Smooth muscle cell (in vitro differentiated cells): ENCODE measurements around the gene RGMA. TPM values are rescaled to one million over a fixed set of nuclear protein-coding genes. Genes with fewer than 3 reads are reported as not detected.

Experiments
- DNase-seq: peaks from one replicate; lab custom pipeline; 2025; ENCODE audit not compliant: unreplicated experiment; lab: John Stamatoyannopoulos, UW
- H2AFZ ChIP-seq: fragments of 200-600 bp; sonication (generic); 2 replicates; pipeline ENCODE4 v1.6.0; 2016; ENCODE audit warnings: antibody characterized with exemption, low read depth, mild to moderate bottlenecking
- H3F3A ChIP-seq: fragments of 200-600 bp; sonication (generic); 2 replicates; pipeline ENCODE4 v1.6.0; 2017; ENCODE audit warnings: antibody characterized with exemption, low read depth
- H3K27ac ChIP-seq: fragments of 200-600 bp; sonication (generic); 2 replicates; pipeline ENCODE4 v1.5.1; 2016; ENCODE audit warnings: low read depth, mild to moderate bottlenecking
- H3K27me3 ChIP-seq: fragments of 200-600 bp; sonication (generic); 2 replicates; pipeline ENCODE4 v1.6.1; 2016; ENCODE audit warnings: low read depth, mild to moderate bottlenecking
- H3K36me3 ChIP-seq: fragments of 200-600 bp; sonication (generic); 2 replicates; pipeline ENCODE4 v1.5.1; 2016; ENCODE audit warnings: low read depth
- H3K4me1 ChIP-seq: fragments of 200-600 bp; sonication (generic); 2 replicates; pipeline ENCODE4 v1.5.1; 2016; ENCODE audit warnings: low read depth
- H3K4me2 ChIP-seq: fragments of 200-600 bp; sonication (generic); 2 replicates; pipeline ENCODE4 v1.6.0; 2016; ENCODE audit warnings: mild to moderate bottlenecking
- H3K4me3 ChIP-seq: fragments of 200-600 bp; sonication (generic); 2 replicates; pipeline ENCODE4 v1.5.1; 2016; ENCODE audit warnings: mild to moderate bottlenecking
- H3K79me2 ChIP-seq: fragments of 200-600 bp; sonication (generic); 2 replicates; pipeline ENCODE4 v1.6.0; 2016; ENCODE audit warnings: low read depth, mild to moderate bottlenecking
- H3K9ac ChIP-seq: fragments of 200-600 bp; sonication (generic); 2 replicates; pipeline ENCODE4 v1.6.0; 2016; ENCODE audit warnings: low read depth
- H3K9me3 ChIP-seq: fragments of 200-600 bp; sonication (generic); replicated peaks from 2 replicates; pipeline ENCODE4 v1.5.1; 2016; ENCODE audit warnings: low read depth
- H4K20me1 ChIP-seq: fragments of 200-600 bp; sonication (generic); 2 replicates; pipeline ENCODE4 v1.6.0; 2016; ENCODE audit warnings: low read depth
- WGBS: methylation state at CpG from one replicate; pipeline ENCODE4 v1.1.7; 2016; ENCODE audit warnings: low lambda C conversion rate; 5-methylcytosine and 5-hydroxymethylcytosine counted together
- polyA plus RNA-seq: library from polyadenylated mRNA; unstranded; fragments of >200 nt; fragmentation: Nextera tagmentation; extraction: Ambion mirVana; gene quantifications from 2 replicates; pipeline ENCODE4 v1.2.1, GENCODE V29; 2016
- total RNA-seq: library from RNA; depleted of rRNA; stranded (reverse); fragments of >200 nt; gene quantifications from 2 replicates; pipeline ENCODE4 v1.2.3, GENCODE V29; 2014
- TF ChIP-seq, protein P1 (sequence below): fragments of 200-600 bp; sonication (generic); IDR thresholded peaks from 2 replicates; pipeline ENCODE4 v1.5.1; 2017; ENCODE audit warnings: borderline replicate concordance, mild to moderate bottlenecking, antibody characterized with exemption; ENCODE audit not compliant: insufficient read depth, poor library complexity, severe bottlenecking

RGMA gene
- total and polyA plus RNA-seq, 2 experiments from 2014 or later: 0.04 to 0.35 TPM

DNA sequence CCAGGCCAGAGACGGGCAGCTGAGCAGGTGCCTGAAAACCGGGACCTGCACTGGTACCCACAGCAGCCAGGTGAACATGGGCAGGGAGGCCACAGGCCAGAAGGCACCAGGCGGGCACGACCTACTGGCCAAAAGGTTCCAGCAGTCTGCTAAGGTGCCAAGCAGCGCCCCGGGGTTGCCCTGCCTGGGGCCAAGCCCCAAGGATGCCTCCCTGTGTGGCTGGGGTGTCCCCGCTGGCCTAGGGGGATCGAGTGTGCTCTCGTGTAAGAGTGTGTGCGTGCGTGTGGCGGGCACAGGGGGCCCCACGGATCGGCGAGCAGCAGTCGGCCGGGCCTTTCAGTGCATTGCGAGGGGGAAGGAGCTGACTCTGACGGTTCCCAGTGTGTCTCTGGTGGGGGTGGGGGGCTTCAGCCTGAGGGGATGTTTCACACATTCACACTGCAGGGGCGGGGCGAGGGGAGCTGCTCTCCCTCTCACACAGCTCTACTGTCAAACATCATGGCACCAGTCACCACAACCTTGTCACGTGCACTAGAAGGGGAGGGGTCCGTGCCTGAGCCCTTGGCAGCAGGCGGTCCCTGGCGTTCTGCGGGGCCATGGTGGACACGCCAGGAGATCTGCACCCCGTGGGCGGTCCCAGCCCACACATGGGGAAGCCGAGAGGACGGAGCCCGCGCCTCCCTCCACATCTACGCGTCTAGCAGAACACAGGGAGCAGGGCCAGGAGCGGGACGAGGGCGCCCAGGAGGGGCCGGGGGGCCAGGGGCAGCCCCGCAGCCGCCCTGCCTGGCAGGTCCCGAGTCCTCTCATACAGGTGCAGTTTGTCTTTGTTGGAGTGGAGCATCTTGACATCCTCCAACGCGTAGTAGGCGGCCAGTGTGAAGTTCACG, 44.5 kb downstream of the RGMA start:
- H4K20me1 ChIP-seq: no peaks in the 10 kb centered on the region
- no peaks in the 10 kb centered on the region for H3F3A ChIP-seq
- H3K9me3 ChIP-seq: no peaks in the 10 kb centered on the region
- no peaks in the 10 kb centered on the region for H3K79me2 ChIP-seq
- H3K27me3 ChIP-seq: no peaks in the 10 kb centered on the region
- H3K4me2 ChIP-seq: no peak overlapping the region
- H3K27ac ChIP-seq: no peak overlapping the region
- no peak overlapping the region for H2AFZ ChIP-seq
- no peak overlapping the region for H3K4me3 ChIP-seq
- H3K4me1 ChIP-seq: no peaks in the 10 kb centered on the region
- TF ChIP-seq, protein P1, sequence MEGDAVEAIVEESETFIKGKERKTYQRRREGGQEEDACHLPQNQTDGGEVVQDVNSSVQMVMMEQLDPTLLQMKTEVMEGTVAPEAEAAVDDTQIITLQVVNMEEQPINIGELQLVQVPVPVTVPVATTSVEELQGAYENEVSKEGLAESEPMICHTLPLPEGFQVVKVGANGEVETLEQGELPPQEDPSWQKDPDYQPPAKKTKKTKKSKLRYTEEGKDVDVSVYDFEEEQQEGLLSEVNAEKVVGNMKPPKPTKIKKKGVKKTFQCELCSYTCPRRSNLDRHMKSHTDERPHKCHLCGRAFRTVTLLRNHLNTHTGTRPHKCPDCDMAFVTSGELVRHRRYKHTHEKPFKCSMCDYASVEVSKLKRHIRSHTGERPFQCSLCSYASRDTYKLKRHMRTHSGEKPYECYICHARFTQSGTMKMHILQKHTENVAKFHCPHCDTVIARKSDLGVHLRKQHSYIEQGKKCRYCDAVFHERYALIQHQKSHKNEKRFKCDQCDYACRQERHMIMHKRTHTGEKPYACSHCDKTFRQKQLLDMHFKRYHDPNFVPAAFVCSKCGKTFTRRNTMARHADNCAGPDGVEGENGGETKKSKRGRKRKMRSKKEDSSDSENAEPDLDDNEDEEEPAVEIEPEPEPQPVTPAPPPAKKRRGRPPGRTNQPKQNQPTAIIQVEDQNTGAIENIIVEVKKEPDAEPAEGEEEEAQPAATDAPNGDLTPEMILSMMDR: no peak
- H3K36me3 ChIP-seq: no peaks in the 10 kb centered on the region
- no peak overlapping the region for H3K9ac ChIP-seq
- DNase-seq: no peak
- 92% methylated on average over 45 of the region's 46 CpGs for WGBS

DNA sequence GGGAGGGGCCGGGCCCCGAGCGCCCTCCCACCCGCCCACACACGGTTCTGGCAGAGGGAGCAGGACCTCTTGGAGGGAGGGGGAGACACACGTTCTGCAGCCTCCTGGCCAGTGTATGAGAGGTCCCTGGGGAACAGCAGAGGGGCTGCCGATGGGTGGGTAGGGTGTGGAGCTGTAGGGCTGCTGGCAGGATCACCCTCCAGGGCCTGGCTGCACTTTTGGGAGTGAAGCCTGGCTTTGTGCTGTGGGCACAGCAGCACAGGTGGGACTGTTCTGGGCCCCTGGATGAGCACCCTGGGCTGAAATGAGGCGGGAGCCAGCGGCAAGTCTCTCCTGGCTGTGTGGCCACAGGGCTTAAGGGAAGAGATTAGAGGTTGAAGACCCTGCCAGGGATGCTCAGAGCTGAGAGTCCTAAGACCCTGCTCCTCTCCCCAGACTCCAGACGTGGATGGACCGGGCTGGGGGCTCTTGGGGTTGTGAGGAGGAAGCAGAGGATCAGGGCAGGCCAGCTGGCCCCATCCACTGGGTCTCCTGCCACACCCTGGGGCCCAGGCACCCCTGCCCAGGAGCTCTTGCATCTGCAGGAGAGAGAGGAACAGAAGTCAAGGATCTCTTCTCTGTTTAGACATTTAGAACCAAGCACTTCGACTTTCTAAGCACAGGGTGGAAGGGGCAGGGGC, 45.2 kb downstream of the RGMA start:
- TF ChIP-seq, protein P1: no peak
- no peak overlapping the region for H3K4me3 ChIP-seq
- H2AFZ ChIP-seq: no peak overlapping the region
- no peaks in the 10 kb centered on the region for H3K27me3 ChIP-seq
- no peaks in the 10 kb centered on the region for H4K20me1 ChIP-seq
- H3K27ac ChIP-seq: no peak overlapping the region
- no peaks in the 10 kb centered on the region for H3K36me3 ChIP-seq
- H3K79me2 ChIP-seq: no peaks in the 10 kb centered on the region
- no peak for DNase-seq
- 85% methylated on average over 6 of the region's 12 CpGs for WGBS
- H3F3A ChIP-seq: no peaks in the 10 kb centered on the region
- H3K9me3 ChIP-seq: no peaks in the 10 kb centered on the region
- no peak overlapping the region for H3K4me2 ChIP-seq
- no peaks in the 10 kb centered on the region for H3K4me1 ChIP-seq
- no peak overlapping the region for H3K9ac ChIP-seq

DNA sequence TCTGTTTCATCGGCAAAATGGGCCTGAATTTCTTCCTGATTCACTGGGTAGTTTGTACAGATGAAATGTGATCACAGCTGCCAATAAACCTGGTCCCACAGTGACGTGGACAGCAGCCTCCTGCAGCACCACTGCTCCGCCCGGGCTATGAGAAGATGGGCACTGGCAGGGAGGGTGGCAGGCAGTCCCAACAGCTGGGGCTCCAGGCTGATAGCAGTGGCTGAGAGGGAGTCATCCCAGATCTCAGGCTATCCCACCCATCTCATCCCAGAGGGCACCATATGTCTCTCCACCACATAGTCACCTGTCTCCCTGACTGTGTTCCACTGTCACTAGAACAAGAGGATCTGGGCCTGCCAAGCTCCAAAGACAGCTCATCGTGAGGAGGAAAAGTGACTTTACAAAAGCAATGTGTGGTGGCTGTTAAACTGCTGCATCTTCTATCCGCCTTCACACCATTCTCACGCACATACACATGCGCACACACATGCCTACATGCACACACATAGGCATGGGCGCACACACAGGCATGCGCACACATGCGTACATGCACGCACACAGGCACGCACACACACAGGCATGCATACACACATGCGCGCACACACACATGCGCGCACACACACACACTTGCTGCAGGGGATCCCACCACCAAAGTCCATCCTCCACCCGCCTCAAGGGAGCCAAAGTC, 46.2 kb downstream of the RGMA start:
- Histone ChIP-seq H4K20me1 (no peaks in the 10 kb centered on the region), H3K4me3 (no peak overlapping the region), H2AFZ (no peak overlapping the region), H3K4me2 (no peak overlapping the region), H3K9me3 (no peaks in the 10 kb centered on the region), H3K4me1 (peaks cover 2% of the 10 kb centered on the region), H3K36me3 (no peaks in the 10 kb centered on the region), H3F3A (no peaks in the 10 kb centered on the region), H3K9ac (no peak overlapping the region), H3K79me2 (no peaks in the 10 kb centered on the region), H3K27ac (no peak overlapping the region), H3K27me3 (no peaks in the 10 kb centered on the region)
- TF ChIP-seq, protein P1: no peak
- DNase-seq: no peak
- 91% methylated on average over 18 of the region's 18 CpGs for WGBS
